ENCODE data around the gene NPC1.

GRCh38 chr18:23614413-23614812 lies 28.1 kb upstream of the NPC1 start:
- TF ChIP-seq GATA3 (IDR thresholded peaks at IDR 0.05; ENCODE audit: low read depth, low read length) (no peak), GATA2 (IDR thresholded peaks at IDR 0.05; ENCODE audit: low read depth, low read length) (no peak)

Measured in SH-SY5Y (cell line).